ENCODE measurements around the gene FCER2. TPM values are rescaled to one million over a fixed set of nuclear protein-coding genes. Genes with fewer than 3 reads are reported as not detected.
A peak's percentile ranks its signal among the peaks of the same experiment; 100 is the strongest.

FCER2 gene
- total and polyA plus RNA-seq, 2 of the 4 experiments (the other 2 are of a cell fraction): not detected

DNA sequence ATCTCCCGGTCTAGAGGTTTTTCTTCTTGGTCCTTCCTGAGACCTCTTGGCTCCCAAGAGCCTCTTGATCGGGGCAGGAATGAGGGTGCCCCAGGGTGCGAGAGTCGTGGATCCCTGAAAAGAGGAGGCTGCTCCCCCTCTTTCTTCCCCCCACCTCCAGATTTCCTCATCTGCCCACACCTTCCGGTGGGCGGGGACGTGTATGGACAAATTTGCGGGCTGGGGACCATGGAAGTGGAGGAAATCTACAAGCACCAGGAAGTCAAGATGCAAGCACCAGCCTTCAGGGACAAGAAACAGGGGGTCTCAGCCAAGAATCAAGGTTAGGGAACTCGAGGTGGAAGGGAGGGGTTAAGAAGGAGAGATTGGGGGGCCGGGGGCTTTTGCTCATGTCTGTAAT, 25.1 kb downstream of the FCER2 start, which contains the start of gene MCEMP1:
MCEMP1 (plus strand) TSS at position 237 of the 400 bp plus-strand sequence; CDS start at position 268, 31 bp downstream.
- WGBS, 2 experiments (ENCODE audit: extremely low coverage in 2 of 2, insufficient read length in 1 of 2): no CpG with 5 or more reads among the region's 10 CpGs
- Histone ChIP-seq H4K8ac (ENCODE audit: low read depth in 2 of 2, low read length in 2 of 2) (no peak within 1 kb of the TSS), H3K9me3 (ENCODE audit: control insufficient read depth, insufficient read depth, low read length) (peaks cover 4% of the 10 kb centered on the region; the same call in 1 of the 2 replicates), H2AFZ (replicated peaks; ENCODE audit: low read length, poor library complexity) (peak within 1 kb of the TSS; percentile 63), H2AK9ac (replicated peaks; ENCODE audit: low read depth, low read length, poor library complexity) (peak within 1 kb of the TSS; percentile 37), H3K14ac (replicated peaks; ENCODE audit: low read depth, low read length) (no peak within 1 kb of the TSS), H3K36me3 (ENCODE audit: control insufficient read depth, insufficient read depth, low read length) (no peaks in the 10 kb centered on the region), H3K27ac (ENCODE audit: insufficient read depth, low read length) (no peak within 1 kb of the TSS), H4K5ac (ENCODE audit: low read depth, low read length) (no peak within 1 kb of the TSS), H3K4me3 (ENCODE audit: insufficient read depth, low read depth, low read length) (no peak within 1 kb of the TSS), H2AK5ac (ENCODE audit: low read depth, low read length) (no peak within 1 kb of the TSS), H2BK5ac (ENCODE audit: low read depth, low read length, poor library complexity, severe bottlenecking) (no peak within 1 kb of the TSS), H3K9ac (ENCODE audit: low read depth, low read length) (no peak within 1 kb of the TSS), H4K20me1 (ENCODE audit: insufficient read depth, low read length) (peaks cover 2% of the 10 kb centered on the region; the same call in 1 of the 2 replicates), H4K91ac (ENCODE audit: insufficient read depth, low read depth, low read length) (no peak within 1 kb of the TSS), H3K27me3 (ENCODE audit: control insufficient read depth, insufficient read depth, low read length) (peaks cover 19% of the 10 kb centered on the region), H3K4me2 (ENCODE audit: low read depth, low read length) (no peak within 1 kb of the TSS), H3K4ac (ENCODE audit: low read depth, low read length) (no peak within 1 kb of the TSS), H3K9me1 (ENCODE audit: insufficient read depth, low read length) (peaks cover 3% of the 10 kb centered on the region), H2BK20ac (ENCODE audit: low read depth, low read length) (no peak within 1 kb of the TSS), H2BK120ac (ENCODE audit: low read depth, low read length) (no peak within 1 kb of the TSS), H3K23ac (ENCODE audit: low read depth, low read length) (no peak within 1 kb of the TSS), H3K79me1 (ENCODE audit: low read depth in 1 of 2, low read length in 2 of 2) (peaks cover 0 to 11% of the 10 kb centered on the region in 2 experiments; a peak in 3 of 4 replicates), H3K4me1 (ENCODE audit: control insufficient read depth, insufficient read depth, low read length) (peaks cover 2% of the 10 kb centered on the region; the same call in 1 of the 2 replicates), H2BK15ac (ENCODE audit: low read depth, low read length) (no peak within 1 kb of the TSS), H3K56ac (ENCODE audit: extremely low read depth, insufficient read depth, low read length) (no peak within 1 kb of the TSS), H3K18ac (ENCODE audit: low read depth, low read length) (no peak within 1 kb of the TSS)
- dilution Hi-C loops (cut with HindIII; ENCODE audit: low sequenced_read_pairs, unreplicated experiment): no loop called here
- no peak for ATAC-seq (ENCODE audit: low read depth)
- in situ Hi-C loops (cut with MboI; ENCODE audit: low sequenced_read_pairs): no loop called here
- no peak for DNase-seq
- intact Hi-C loops (cut with micrococcal nuclease): no loop called here
- TF ChIP-seq FOS (IDR thresholded peaks at IDR 0.05; ENCODE audit: low read depth, low read length) (no peak), RAD21 (IDR thresholded peaks at IDR 0.05; ENCODE audit: low read length) (no peak), BHLHE40 (IDR thresholded peaks at IDR 0.05; ENCODE audit: low read depth, low read length) (no peak), SMC3 (IDR thresholded peaks at IDR 0.05; ENCODE audit: low read depth, low read length) (no peak)
- no TSS peak for BruUV-seq (replicated peaks)
- POLR2A ChIA-PET (ENCODE audit: unreplicated experiment): no interaction called here
- CTCF ChIA-PET: no interaction called here
